ENCODE measurements around the gene SSR3.
"Not testable (repeated sequence)": the region's sequence is repeated elsewhere in the genome, so short reads cannot be mapped to it uniquely, and the experiment has no call there.

SSR3 gene

GRCh38 chr3:156599089-156599874, 44.4 kb upstream of the SSR3 start:
- no peak for DNase-seq (ENCODE audit: low read depth)
- H3K4me3 ChIP-seq (replicated peaks; ENCODE audit: low read depth, low read length): no peak overlapping the region
- no peak for TF ChIP-seq CTCF (IDR thresholded peaks at IDR 0.05; ENCODE audit: low read length, missing control alignments)

GRCh38 chr3:156598413-156598812, 43.5 kb upstream of the SSR3 start:
- no peak for TF ChIP-seq CTCF (IDR thresholded peaks at IDR 0.05; ENCODE audit: low read length, missing control alignments)
- no peak for DNase-seq (ENCODE audit: low read depth)
- no peak overlapping the region for H3K4me3 ChIP-seq (replicated peaks; ENCODE audit: low read depth, low read length)

GRCh38 chr3:156594219-156594683, 39.3 kb upstream of the SSR3 start:
- H3K4me3 ChIP-seq (replicated peaks; ENCODE audit: low read depth, low read length): peak overlapping the region; percentile 6
- TF ChIP-seq CTCF (IDR thresholded peaks at IDR 0.05; ENCODE audit: low read length, missing control alignments): no peak
- no peak for DNase-seq (ENCODE audit: low read depth)

GRCh38 chr3:156593814-156594213, 38.9 kb upstream of the SSR3 start:
- no peak for TF ChIP-seq CTCF (IDR thresholded peaks at IDR 0.05; ENCODE audit: low read length, missing control alignments)
- DNase-seq (ENCODE audit: low read depth): no peak
- no peak overlapping the region for H3K4me3 ChIP-seq (replicated peaks; ENCODE audit: low read depth, low read length)

GRCh38 chr3:156589806-156590205, 34.9 kb upstream of the SSR3 start:
- H3K4me3 ChIP-seq (replicated peaks; ENCODE audit: low read depth, low read length): not testable (repeated sequence)

GRCh38 chr3:156587760-156588069, 32.8 kb upstream of the SSR3 start:
- no peak for DNase-seq (ENCODE audit: low read depth)
- no peak overlapping the region for H3K4me3 ChIP-seq (replicated peaks; ENCODE audit: low read depth, low read length)
- TF ChIP-seq CTCF (IDR thresholded peaks at IDR 0.05; ENCODE audit: low read length, missing control alignments): no peak

More at GRCh38 chr3:156589806-156590205, 34.9 kb upstream of the SSR3 start:
- DNase-seq (ENCODE audit: low read depth): not testable (repeated sequence)

GRCh38 chr3:156586905-156587759, 32.2 kb upstream of the SSR3 start:
- no peak for TF ChIP-seq CTCF (IDR thresholded peaks at IDR 0.05; ENCODE audit: low read length, missing control alignments)
- DNase-seq (ENCODE audit: low read depth): no peak
- no peak overlapping the region for H3K4me3 ChIP-seq (replicated peaks; ENCODE audit: low read depth, low read length)
